ENCODE data around the gene PJA2.
A peak's percentile ranks its signal among the peaks of the same experiment; 100 is the strongest.

PJA2 gene

DNA sequence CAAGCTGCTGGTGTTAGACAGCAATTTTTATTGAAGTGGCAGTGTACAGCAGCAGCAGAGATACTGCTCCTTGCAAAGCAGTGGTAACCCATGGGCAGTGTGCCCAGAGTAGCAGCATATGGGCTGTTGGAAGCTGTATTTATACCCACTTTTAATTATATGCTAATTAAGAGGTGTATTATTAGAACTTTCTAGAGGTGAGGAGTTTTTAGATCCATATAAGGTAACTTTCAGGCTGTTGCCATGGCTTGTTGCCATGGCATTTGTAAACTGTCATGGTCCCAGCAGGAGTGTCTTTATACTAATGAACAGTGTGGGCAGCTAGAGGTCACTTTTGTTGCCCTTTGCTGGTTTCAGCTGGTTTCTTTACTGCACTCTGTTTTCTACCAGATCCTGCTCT lies 3.7 kb upstream of the PJA2 start:
- TF ChIP-seq ZFX (IDR thresholded peaks at IDR 0.05) = no peak
- TF ChIP-seq, protein P1, sequence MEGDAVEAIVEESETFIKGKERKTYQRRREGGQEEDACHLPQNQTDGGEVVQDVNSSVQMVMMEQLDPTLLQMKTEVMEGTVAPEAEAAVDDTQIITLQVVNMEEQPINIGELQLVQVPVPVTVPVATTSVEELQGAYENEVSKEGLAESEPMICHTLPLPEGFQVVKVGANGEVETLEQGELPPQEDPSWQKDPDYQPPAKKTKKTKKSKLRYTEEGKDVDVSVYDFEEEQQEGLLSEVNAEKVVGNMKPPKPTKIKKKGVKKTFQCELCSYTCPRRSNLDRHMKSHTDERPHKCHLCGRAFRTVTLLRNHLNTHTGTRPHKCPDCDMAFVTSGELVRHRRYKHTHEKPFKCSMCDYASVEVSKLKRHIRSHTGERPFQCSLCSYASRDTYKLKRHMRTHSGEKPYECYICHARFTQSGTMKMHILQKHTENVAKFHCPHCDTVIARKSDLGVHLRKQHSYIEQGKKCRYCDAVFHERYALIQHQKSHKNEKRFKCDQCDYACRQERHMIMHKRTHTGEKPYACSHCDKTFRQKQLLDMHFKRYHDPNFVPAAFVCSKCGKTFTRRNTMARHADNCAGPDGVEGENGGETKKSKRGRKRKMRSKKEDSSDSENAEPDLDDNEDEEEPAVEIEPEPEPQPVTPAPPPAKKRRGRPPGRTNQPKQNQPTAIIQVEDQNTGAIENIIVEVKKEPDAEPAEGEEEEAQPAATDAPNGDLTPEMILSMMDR (conservative IDR thresholded peaks at IDR 0.05) = no peak
- no peak overlapping the region for H3K27ac ChIP-seq

DNA sequence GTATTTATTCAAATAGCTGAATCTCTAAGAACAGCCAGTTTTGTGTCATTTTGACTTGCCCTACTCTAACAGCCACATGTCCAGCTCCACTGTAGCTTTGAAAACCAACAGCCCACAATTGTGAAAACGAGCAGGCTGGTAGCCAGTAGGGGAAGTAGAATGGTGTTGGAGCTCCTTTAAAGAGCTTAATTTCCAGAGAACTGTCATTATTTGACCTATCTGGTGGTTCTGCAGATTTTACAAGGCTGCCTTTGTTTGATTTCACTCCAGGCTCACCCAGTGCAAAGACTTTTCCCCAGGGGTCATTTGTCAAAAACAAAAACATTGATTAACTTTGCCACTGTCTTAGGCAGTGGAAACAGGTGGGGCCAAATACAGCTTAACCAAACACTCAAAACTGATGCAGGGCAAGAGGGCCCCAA lies 3.2 kb upstream of the PJA2 start:
- TF ChIP-seq, protein P1 (conservative IDR thresholded peaks at IDR 0.05) = no peak
- no peak for TF ChIP-seq ZFX (IDR thresholded peaks at IDR 0.05)
- H3K27ac ChIP-seq = no peak overlapping the region

DNA sequence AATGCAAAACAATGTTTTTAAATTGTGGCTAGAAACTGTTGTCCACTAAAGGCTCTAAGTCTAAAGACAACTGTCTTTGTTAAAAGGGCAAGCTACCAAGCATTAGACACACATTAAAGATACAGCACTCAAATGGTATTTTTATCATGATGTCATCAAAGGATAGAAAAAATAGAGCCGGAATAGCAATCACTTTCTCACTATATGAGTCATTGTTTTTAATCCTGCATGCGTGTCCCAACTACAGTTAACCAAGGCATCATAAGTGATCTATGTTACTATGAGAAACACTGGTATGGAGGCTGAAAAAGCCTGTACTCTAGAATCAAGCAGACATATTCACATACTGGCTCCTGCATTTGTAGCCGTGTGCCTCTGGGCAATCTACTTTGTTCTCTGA lies 1.9 kb upstream of the PJA2 start:
- TF ChIP-seq ZFX (IDR thresholded peaks at IDR 0.05) = no peak
- TF ChIP-seq, protein P1 (conservative IDR thresholded peaks at IDR 0.05) = no peak
- H3K27ac ChIP-seq = no peak overlapping the region

DNA sequence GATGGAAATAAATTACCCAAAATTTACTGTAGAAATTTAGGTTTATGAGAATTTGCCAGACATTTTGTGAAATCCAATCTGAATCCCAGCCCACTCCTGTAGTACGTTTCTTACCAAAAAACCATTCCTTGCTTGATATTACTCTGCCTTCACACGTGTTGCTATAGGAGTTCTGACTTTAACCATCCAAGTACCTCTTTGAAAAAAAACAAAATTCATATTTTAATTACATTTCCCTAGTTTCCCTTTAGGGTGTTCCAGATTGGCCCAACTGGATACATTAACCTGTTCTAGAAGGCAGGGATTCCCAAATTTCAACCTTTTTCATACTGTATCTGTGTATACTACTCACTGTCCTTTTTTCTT lies 1.4 kb upstream of the PJA2 start:
- peak overlapping the region; percentile 85; the same call in 1 of the 2 replicates for H3K27ac ChIP-seq
- TF ChIP-seq ZFX (IDR thresholded peaks at IDR 0.05) = no peak
- TF ChIP-seq, protein P1 (conservative IDR thresholded peaks at IDR 0.05) = no peak

DNA sequence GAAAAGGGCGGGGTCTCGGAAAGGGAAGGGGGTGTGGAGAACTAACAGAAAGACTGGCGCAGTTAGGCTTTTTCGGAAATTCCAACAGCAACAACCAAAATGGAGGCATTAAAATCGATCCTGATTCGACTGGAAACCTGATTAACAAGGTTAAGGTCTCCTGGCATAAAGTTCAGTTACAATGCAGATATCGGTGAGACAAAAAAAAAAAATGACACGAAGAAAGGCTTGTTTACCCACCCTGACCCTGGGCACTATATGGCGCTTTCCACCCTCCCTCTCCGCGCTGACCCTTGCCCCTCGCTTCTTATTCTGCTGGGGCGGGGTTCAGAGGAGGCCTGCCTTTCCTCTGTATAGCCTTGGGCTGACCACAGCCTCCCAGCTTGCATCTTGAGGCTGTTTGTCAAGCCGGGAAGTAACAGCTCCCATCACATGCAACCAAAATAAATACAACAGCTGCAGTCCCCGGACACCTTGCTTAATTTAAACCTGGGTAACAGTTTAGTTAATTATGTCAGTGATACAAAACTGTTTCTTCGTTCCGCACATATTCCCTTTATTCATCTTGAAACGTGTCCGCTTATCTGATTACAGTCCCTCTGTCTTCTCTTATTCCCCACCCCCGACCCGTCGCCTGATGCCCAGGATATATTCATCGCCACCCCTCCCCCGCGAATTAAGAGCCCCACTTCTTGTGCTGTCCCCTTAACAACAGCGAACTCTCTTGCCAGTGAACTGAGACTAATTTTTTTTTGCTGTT lies 795 bp upstream of the PJA2 start:
- H3K27ac ChIP-seq = peak overlapping the region; percentile 85
- TF ChIP-seq, protein P1 (conservative IDR thresholded peaks at IDR 0.05) = no peak
- TF ChIP-seq ZFX (IDR thresholded peaks at IDR 0.05) = no peak

DNA sequence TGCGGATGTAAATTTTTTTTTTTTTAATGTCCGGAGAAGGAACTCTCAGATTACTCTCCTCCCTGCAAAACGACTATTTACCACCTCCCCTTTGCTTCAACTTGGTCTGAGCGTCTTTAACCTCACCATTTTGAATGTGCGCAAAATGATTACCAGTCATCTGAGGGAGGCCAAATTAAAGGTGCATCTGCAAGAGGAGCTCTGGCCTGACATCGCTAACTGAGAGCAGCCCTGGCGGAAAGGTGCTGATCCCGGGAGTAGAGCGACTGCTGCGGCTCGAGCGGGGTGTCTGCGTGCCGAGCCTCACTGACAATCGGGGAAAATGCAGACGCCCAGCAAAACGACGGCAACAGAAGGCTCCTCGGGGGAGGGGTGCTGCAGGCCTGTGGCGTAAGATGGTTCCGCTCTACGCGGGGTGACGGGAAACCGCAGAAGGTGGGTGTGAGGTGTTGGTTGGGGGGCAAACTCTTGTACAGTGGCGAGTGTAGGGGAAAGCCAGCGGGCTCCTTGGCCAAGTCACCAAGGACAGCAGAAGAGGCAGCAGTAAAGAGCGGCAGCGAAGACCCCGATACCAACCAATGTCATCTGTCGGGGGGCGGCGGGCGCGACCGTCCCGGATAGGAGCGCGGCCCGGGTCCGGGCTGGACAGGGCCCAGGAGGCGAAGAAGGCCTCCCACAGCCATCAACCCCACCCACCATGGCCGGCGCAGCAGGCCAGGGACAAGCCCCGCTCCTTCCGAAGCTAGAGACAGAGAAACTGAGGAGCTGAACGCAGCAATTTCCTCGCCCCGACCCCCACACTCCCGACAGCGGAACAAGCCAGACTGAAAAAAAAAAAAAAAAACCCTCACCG lies 557 bp downstream of the PJA2 start:
- TF ChIP-seq, protein P1 (conservative IDR thresholded peaks at IDR 0.05) = no peak
- peak; percentile 64 for TF ChIP-seq ZFX (IDR thresholded peaks at IDR 0.05)
- peak overlapping the region; percentile 85 for H3K27ac ChIP-seq

DNA sequence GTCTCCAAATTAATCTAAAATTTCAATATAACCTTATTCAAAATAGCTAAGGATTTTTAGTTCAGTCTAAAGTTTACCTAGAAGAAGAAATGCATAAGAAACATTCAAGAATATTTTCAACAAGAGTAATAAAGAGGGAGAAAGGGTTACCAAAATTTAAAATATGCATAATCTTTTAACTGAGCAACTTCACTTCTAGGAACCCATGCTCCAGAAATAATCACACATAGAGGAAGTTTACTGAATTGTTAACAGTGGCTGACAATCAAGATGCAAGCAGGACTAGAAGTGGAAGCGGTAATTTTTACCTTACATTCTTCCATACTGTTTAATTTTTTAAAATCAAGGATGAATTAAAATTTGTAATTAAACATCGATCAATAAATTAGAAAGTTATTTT lies 1.9 kb downstream of the PJA2 start:
- no peak overlapping the region for H3K27ac ChIP-seq
- TF ChIP-seq ZFX (IDR thresholded peaks at IDR 0.05) = no peak
- TF ChIP-seq, protein P1 (conservative IDR thresholded peaks at IDR 0.05) = no peak

Measured in C4-2B (cell line).